DOHH2 (cell line): ENCODE results near the gene TCF12.

Experiments
- H3F3A ChIP-seq: fragments of 200-600 bp; sonication (generic), shearing (Covaris generic); 2 replicates; pipeline ENCODE4 v1.6.0; 2016; ENCODE audit warnings: antibody characterized with exemption, mild to moderate bottlenecking; ENCODE audit not compliant: control insufficient read depth, insufficient read depth
- H3K27ac ChIP-seq: fragments of 200-600 bp; sonication (generic); 2 replicates; pipeline ENCODE4 v1.5.1; 2014; ENCODE audit warnings: low read depth, mild to moderate bottlenecking, low read length, moderate library complexity
- H3K27me3 ChIP-seq: fragments of 200-600 bp; sonication (generic); 2 replicates; pipeline ENCODE4 v1.6.1; 2014; ENCODE audit warnings: mild to moderate bottlenecking, low read length, mixed read lengths; ENCODE audit not compliant: control insufficient read depth
- H3K36me3 ChIP-seq: fragments of 200-600 bp; sonication (generic); 2 replicates; pipeline ENCODE4 v1.6.1; 2014; ENCODE audit warnings: mild to moderate bottlenecking, low read length, moderate library complexity, mixed read lengths; ENCODE audit not compliant: control insufficient read depth
- H3K4me1 ChIP-seq: fragments of 200-600 bp; sonication (generic); 2 replicates; pipeline ENCODE4 v1.6.1; 2014; ENCODE audit warnings: mild to moderate bottlenecking, low read length, mixed read lengths; ENCODE audit not compliant: control insufficient read depth
- H3K4me2 ChIP-seq: fragments of 200-600 bp; sonication (generic); 2 replicates; pipeline ENCODE4 v1.6.0; 2014; ENCODE audit warnings: mild to moderate bottlenecking, low read length, moderate library complexity
- H3K4me3 ChIP-seq: fragments of 200-600 bp; sonication (generic); 2 replicates; pipeline ENCODE4 v1.5.1; 2014; ENCODE audit warnings: mild to moderate bottlenecking, low read length, mixed read lengths
- H3K79me2 ChIP-seq: fragments of 200-600 bp; sonication (generic); 2 replicates; pipeline ENCODE4 v1.6.1; 2014; ENCODE audit warnings: mild to moderate bottlenecking, low read length, mixed read lengths; ENCODE audit not compliant: control insufficient read depth
- H3K9me2 ChIP-seq: fragments of 200-600 bp; sonication (generic); replicated peaks from 2 replicates; pipeline ENCODE4 v1.6.1; 2014; ENCODE audit warnings: mild to moderate bottlenecking, low read length, mixed read lengths; ENCODE audit not compliant: control insufficient read depth
- H3K9me3 ChIP-seq: fragments of 200-600 bp; sonication (generic); 2 replicates; pipeline ENCODE4 v1.6.1; 2014; ENCODE audit warnings: antibody characterized with exemption, low read length, mixed read lengths; ENCODE audit not compliant: control insufficient read depth, insufficient read depth
- H4K20me1 ChIP-seq: fragments of 200-600 bp; sonication (generic); 2 replicates; pipeline ENCODE4 v1.6.0; 2014; ENCODE audit warnings: low read depth, mild to moderate bottlenecking, antibody characterized with exemption, low read length, moderate library complexity; ENCODE audit not compliant: control insufficient read depth, insufficient read depth
- EZH2phosphoT487 ChIP-seq: fragments of 200-600 bp; sonication (generic); IDR thresholded peaks from 2 replicates; pipeline ENCODE4 v1.6.1; 2017; ENCODE audit warnings: borderline replicate concordance, mild to moderate bottlenecking, antibody characterized with exemption, low read length, moderate library complexity, mixed read lengths
- TF ChIP-seq, protein P1 (sequence below): fragments of 200-600 bp; sonication (generic); IDR thresholded peaks from one replicate; pipeline ENCODE4 v1.5.1; 2014; ENCODE audit warnings: antibody characterized with exemption, mild to moderate bottlenecking, low read depth, low read length; ENCODE audit not compliant: poor library complexity, severe bottlenecking

TCF12 gene

DNA sequence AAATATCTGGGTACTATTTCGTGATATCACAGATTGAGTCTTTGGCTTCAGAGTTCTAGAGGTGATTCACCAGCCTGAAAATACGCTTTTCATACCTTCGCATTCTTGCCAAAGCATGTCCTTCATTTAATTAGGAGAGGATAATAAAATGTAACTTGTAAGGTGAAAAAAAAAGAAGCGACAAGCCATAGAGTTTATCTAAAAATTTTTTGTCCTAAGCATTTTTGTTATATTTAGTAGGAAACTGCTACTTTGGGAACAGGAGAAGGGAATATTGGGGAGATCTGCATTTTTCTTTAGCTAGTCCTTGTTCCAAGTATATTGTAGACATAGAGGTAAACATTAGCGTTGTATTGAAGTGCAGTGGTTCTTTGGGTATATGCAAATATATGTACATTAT, 120.1 kb downstream of the TCF12 start:
- Histone ChIP-seq H3K4me1 (peaks cover 62% of the 10 kb centered on the region), H3K4me2 (no peak overlapping the region), H3K27ac (no peak overlapping the region), H3K79me2 (peaks cover 86% of the 10 kb centered on the region), H3K9me3 (no peaks in the 10 kb centered on the region), H3K9me2 (no peaks in the 10 kb centered on the region), H3F3A (no peaks in the 10 kb centered on the region), H4K20me1 (peaks cover 9% of the 10 kb centered on the region; the same call in 1 of the 2 replicates), H3K27me3 (no peaks in the 10 kb centered on the region), H3K4me3 (no peak overlapping the region), H3K36me3 (no peaks in the 10 kb centered on the region; the same call in 1 of the 2 replicates)
- TF ChIP-seq, protein P1, sequence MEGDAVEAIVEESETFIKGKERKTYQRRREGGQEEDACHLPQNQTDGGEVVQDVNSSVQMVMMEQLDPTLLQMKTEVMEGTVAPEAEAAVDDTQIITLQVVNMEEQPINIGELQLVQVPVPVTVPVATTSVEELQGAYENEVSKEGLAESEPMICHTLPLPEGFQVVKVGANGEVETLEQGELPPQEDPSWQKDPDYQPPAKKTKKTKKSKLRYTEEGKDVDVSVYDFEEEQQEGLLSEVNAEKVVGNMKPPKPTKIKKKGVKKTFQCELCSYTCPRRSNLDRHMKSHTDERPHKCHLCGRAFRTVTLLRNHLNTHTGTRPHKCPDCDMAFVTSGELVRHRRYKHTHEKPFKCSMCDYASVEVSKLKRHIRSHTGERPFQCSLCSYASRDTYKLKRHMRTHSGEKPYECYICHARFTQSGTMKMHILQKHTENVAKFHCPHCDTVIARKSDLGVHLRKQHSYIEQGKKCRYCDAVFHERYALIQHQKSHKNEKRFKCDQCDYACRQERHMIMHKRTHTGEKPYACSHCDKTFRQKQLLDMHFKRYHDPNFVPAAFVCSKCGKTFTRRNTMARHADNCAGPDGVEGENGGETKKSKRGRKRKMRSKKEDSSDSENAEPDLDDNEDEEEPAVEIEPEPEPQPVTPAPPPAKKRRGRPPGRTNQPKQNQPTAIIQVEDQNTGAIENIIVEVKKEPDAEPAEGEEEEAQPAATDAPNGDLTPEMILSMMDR, result no peak
- no peak for TF ChIP-seq EZH2phosphoT487

DNA sequence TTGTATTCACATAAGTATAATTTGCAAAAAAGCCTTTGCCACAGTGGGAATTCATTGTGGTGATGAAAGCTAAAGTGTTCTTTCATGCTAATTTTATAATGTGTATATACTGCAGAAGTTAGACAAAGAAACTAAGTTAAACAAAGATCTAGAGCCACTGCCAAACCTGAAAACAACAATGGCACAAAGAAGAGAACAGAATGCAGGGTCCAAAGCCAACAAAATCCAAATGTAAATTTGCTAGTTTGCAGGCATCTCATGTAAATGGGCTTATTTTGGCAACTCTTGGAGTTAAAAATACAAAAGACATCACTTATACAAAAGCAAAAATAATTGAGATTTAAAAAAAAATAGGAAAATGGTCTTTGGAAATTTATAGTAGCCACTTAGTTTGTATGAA, 123.0 kb downstream of the TCF12 start:
- Histone ChIP-seq H3F3A (no peaks in the 10 kb centered on the region), H3K9me3 (no peaks in the 10 kb centered on the region), H3K27ac (no peak overlapping the region), H4K20me1 (peaks cover 9% of the 10 kb centered on the region; the same call in 1 of the 2 replicates), H3K4me1 (peaks cover 51% of the 10 kb centered on the region), H3K4me3 (no peak overlapping the region), H3K4me2 (no peak overlapping the region), H3K9me2 (no peaks in the 10 kb centered on the region), H3K36me3 (no peaks in the 10 kb centered on the region; the same call in 1 of the 2 replicates), H3K27me3 (no peaks in the 10 kb centered on the region), H3K79me2 (peaks cover 92% of the 10 kb centered on the region)
- TF ChIP-seq, protein P1, result no peak
- no peak for TF ChIP-seq EZH2phosphoT487

DNA sequence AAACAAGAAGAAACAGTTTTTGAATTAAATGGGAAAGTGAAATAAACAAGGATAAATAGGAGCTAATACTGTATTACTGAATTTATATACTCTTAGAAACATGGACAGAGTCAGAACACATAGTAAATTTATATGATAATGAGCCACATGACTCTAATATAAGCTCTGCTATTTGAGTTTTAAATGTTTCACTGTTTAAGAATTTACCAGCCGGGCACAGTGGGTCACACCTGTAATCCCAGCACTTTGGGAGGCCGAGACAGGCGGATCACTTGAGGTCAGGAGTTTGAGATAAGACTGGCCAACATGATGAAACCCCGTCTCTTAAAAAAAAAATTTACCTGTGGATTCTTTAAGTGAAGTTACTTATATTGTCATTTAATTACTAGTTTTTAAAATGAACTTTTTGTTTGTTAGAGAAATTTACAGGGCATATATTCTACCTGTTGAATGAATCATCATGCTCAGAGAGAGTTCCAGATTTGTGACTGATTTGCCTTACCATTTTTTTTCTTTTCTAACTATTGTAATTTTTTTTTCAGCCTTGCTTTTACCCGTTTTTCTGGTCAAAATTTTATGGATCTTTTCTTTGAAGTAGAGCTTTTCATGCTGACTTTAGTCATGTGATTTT, 125.7 kb downstream of the TCF12 start:
- peaks cover 26% of the 10 kb centered on the region for H3K4me1 ChIP-seq
- no peak overlapping the region for H3K4me3 ChIP-seq
- H3K27ac ChIP-seq, result no peak overlapping the region
- no peaks in the 10 kb centered on the region for H3K9me3 ChIP-seq
- H3K9me2 ChIP-seq, result no peaks in the 10 kb centered on the region
- H4K20me1 ChIP-seq, result peaks cover 9% of the 10 kb centered on the region; the same call in 1 of the 2 replicates
- H3K4me2 ChIP-seq, result no peak overlapping the region
- no peaks in the 10 kb centered on the region; the same call in 1 of the 2 replicates for H3K36me3 ChIP-seq
- peaks cover 89% of the 10 kb centered on the region for H3K79me2 ChIP-seq
- no peaks in the 10 kb centered on the region for H3F3A ChIP-seq
- no peaks in the 10 kb centered on the region for H3K27me3 ChIP-seq
- TF ChIP-seq, protein P1, result no peak
- no peak for TF ChIP-seq EZH2phosphoT487
